Hepatocyte (in vitro differentiated cells): Measurements from ENCODE around the gene DISC1.

Experiments
- EZH2 ChIP-seq: fragments of 200-600 bp; sonication (generic); IDR thresholded peaks from 2 replicates; pipeline ENCODE4 v1.6.1; 2016; ENCODE audit warnings: antibody characterized with exemption, mild to moderate bottlenecking, borderline replicate concordance
- TF ChIP-seq, protein P1 (sequence below): fragments of 200-600 bp; sonication (generic); IDR thresholded peaks from 2 replicates; pipeline ENCODE4 v1.5.1; 2016; ENCODE audit warnings: antibody characterized with exemption, mild to moderate bottlenecking; ENCODE audit not compliant: poor library complexity

DNA sequence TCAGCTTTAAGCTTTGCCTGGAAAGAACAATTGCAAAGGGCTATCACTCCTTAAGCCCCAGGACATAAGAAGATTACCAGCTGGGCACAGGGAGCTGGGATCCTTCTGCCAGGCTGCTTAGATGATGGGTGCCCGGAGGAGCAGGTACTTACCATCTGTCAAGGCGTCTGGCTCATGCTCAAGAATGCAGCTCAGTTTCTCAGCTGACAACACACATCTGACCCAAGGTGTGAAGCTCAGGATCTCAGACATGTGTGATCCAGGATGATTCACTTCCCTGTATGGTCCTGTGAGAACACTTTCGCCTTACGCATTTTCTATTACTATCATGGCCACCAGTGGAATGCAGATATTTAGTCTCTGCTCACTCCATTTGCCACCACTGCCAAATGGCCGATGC is 14.7 kb upstream of the DISC1 start:
- TF ChIP-seq, protein P1, sequence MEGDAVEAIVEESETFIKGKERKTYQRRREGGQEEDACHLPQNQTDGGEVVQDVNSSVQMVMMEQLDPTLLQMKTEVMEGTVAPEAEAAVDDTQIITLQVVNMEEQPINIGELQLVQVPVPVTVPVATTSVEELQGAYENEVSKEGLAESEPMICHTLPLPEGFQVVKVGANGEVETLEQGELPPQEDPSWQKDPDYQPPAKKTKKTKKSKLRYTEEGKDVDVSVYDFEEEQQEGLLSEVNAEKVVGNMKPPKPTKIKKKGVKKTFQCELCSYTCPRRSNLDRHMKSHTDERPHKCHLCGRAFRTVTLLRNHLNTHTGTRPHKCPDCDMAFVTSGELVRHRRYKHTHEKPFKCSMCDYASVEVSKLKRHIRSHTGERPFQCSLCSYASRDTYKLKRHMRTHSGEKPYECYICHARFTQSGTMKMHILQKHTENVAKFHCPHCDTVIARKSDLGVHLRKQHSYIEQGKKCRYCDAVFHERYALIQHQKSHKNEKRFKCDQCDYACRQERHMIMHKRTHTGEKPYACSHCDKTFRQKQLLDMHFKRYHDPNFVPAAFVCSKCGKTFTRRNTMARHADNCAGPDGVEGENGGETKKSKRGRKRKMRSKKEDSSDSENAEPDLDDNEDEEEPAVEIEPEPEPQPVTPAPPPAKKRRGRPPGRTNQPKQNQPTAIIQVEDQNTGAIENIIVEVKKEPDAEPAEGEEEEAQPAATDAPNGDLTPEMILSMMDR = no peak
- no peak for TF ChIP-seq EZH2
